ENCODE data around the gene PLG.
A peak's percentile ranks its signal among the peaks of the same experiment; 100 is the strongest.
"Not testable (repeated sequence)": the region's sequence is repeated elsewhere in the genome, so short reads cannot be mapped to it uniquely, and the experiment has no call there.

Gene PLG

DNA sequence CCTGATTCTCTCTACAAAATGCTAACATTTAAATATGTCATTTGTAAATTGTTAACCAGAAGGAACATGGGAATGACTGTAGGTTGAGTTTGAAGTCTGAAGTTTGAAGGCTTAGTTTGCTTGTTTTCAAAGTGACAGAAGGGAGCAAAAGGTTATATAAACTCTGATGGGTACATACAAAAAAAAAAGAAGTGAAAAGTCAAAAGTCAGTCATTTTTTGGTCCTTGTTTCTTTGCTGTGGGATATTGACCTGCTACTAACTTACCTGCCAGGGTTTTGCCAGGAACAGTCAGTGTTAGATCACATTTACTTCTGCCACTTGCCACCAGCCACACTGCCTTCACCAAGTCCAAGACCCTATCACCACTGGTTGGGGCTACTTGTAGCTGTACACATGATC lies 6.9 kb downstream of the PLG start:
- not testable (repeated sequence) for DNase-seq

GRCh38 chr6:160714731-160715316 lies 12.8 kb downstream of the PLG start:
- DNase-seq = no peak

- no peak for DNase-seq
These were observed 28.9 kb downstream of the PLG start for GRCh38 chr6:160730911-160731310.

DNA sequence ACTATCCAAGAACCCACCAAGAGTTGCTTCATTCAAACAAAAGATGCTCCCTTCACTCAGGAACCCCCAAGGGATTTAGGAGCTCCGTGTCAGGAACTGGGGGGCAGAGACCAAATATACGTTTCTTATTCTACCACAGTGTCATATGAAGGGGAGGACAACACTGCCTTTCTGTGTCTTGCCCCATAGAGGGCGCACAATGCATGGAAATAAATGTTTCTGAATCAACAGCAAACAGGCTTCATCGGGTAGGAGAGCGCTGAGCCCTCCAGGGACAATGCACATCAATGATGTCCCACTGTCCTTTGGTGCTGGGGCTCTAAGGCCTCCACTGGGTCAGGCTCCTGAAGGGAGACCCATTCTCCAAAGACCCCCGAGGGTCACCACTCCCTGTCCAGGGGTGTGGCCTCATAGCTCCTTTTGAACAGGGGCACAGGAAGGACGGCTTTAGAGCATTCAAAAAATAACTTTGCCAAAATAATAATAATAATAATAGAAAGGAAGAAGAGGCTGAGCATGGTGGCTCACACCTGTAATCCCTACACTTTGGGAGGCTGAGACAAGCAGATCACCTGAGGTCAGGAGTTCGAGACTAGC lies 31.1 kb downstream of the PLG start:
- DNase-seq = peak; percentile 22

DNA sequence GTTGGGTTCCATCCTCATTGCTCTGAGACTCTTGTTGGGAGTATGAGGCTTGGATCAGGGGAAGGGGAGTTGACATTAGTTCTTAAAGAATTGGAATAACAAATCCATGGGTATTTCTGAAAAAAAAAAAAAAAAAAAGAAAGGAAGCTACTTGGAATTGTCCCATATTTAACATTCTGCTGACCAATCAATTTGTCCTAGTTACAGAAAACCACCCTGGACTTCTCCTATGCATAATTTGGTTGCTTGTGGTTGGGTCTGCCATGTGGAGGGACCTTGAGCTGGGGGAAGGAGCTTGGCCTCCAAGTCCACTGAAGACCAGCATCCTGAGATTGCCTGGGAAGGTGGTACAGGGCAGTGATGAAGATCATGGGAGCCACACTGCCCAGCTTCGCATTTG lies 32.6 kb downstream of the PLG start:
- no peak for DNase-seq

GRCh38 chr6:160735523-160735922 lies 33.5 kb downstream of the PLG start:
- DNase-seq = no peak

DNA sequence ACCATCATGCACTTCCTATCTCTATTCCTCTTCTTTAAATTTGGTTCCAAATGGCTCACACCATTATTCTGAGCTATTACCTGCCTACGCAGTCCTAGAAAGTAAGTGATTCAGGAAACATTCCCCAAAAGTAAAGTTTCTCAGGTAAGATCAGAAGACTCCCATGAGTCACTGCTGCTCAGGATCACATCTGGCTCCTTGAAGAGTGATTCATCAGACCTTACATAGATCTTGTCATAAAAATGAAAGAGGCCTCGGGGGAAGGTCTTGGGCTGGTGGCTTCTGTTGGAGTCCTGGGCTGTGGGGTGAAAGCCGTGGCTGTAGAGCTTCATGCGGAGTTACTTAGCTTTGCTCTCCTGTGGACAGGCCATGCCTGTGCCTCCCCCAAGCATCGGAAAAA lies 35.9 kb downstream of the PLG start:
- DNase-seq = no peak

- no peak for DNase-seq
These were observed 37.9 kb downstream of the PLG start for GRCh38 chr6:160739955-160740354.

- not testable (repeated sequence) for DNase-seq
These were observed 39.0 kb downstream of the PLG start for GRCh38 chr6:160741012-160741411.

- DNase-seq = no peak
These were observed 40.0 kb downstream of the PLG start for GRCh38 chr6:160742090-160742489.

DNA sequence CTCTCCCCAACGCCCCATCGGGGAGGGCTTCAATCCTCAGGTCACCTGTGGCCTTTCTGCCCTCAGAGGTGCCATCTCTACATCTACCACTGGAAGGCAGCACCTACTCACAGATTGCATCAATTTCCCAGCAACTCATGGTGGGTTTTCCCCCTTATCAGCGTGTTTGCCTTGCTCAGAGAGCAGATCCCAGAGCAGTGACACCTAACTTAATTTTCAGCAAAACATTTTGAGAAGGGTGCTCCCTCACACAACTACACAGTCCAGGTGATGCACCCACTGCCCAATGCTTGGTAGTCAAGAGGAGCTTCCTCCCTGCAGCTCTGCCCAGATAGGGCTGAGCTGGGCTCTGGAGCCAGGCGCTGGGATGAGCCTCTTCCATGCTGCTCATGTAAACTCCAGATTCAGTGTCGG lies 48.2 kb downstream of the PLG start:
- DNase-seq = no peak

GRCh38 chr6:160753211-160753610 lies 51.2 kb downstream of the PLG start:
- not testable (repeated sequence) for DNase-seq

- DNase-seq = no peak
These were observed 53.1 kb downstream of the PLG start for GRCh38 chr6:160755165-160755564.

DNA sequence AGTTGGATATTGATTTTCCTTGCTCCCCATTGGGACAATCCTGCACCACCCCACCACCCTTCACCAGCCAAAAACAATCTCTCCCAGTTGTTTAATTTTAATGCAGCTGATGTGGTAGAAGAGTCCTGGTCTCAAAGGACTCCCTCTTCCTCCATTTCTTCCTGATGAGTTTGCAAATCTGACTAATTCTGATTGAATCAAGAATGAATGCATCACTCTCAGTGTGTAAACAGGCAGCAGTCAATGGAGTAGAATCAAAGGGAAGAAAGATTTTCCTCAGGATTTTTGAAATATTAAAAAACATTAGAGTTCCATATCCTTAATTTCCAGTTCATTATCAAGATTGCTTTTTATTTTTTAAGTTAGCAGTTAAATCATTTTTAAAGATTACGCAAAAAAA lies 54.0 kb downstream of the PLG start:
- DNase-seq = no peak

- no peak for DNase-seq
These were observed 54.8 kb downstream of the PLG start for GRCh38 chr6:160756871-160757270.

- DNase-seq = no peak
These were observed 62.8 kb downstream of the PLG start for GRCh38 chr6:160764847-160765246.

DNA sequence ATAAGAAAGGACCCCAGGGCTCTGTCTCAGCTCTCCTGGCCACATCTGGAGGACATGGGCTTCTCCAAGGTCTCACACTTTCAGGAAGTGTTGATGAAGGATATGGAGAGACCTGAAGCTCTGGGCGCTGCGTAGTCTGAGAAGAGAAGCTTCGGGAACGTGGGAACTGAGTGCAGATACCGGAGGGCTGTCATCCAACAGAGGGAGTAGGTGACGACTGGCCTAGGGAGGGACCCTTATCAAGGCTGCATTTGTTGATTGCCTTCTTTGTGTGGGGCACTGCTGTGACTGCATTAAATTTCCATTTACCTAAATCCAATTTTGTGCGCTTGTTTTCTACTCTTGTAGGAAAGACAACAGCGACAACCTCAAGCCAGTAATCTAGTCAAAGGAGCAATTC lies 63.4 kb downstream of the PLG start:
- DNase-seq = no peak

- DNase-seq = no peak
These were observed 64.6 kb downstream of the PLG start for GRCh38 chr6:160766657-160766988.

GRCh38 chr6:160766989-160767646 lies 65.1 kb downstream of the PLG start:
- no peak for DNase-seq

- no peak for DNase-seq
These were observed 65.6 kb downstream of the PLG start for GRCh38 chr6:160767647-160768019.

DNA sequence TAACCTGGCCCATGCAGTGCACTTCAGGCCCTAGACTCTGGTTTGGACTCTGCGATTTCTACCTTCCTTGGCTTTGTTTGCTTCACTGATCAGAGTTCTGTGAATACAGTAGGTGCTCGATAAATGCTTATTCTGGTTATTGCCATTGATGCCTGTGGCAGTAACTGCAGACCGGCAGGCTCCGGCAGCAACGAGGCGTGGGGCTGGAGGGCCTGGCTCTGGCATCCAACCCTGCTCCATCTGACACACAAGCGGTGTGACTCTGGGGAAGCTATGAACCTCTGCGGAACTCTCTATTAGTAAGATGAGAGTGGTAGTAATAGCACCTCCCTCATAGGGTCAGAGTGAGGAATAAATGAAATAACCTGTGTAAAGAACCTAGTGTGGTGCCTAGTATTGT lies 66.1 kb downstream of the PLG start:
- DNase-seq = no peak

- no peak for DNase-seq
These were observed 72.4 kb downstream of the PLG start for GRCh38 chr6:160774399-160774798.

- DNase-seq = no peak
These were observed 73.9 kb downstream of the PLG start for GRCh38 chr6:160775792-160776580.

- DNase-seq = not testable (repeated sequence)
These were observed 77.1 kb downstream of the PLG start for GRCh38 chr6:160779095-160779494.

All from HCEC 1CT (cell line).